GM12878 (cell line): ENCODE results near the gene PGLYRP4. TPM values are rescaled to one million over a fixed set of nuclear protein-coding genes. Genes with fewer than 3 reads are reported as not detected.

Experiments used
- ATAC-seq: fragments of 200-7000 bp; cut with Tn5 transposase; 3 replicates; pipeline ENCODE4 v1.9.1; 2020; ENCODE audit warnings: mild to moderate bottlenecking, moderate library complexity
- BruUV-seq: library from RNA; stranded (reverse); fragments of 400-500 nt; replicated peaks from 2 replicates; lab custom pipeline; 2021; lab: Mats Ljungman, UMichigan
- CTCF ChIA-PET: fragments of 300-600 bp; sonication (Branson Sonifier 250); formaldehyde crosslinking; extraction: SDS; loops from one replicate; lab custom pipeline; 2021; ENCODE audit warnings: inconsistent platforms; lab: Yijun Ruan, JAX
- POLR2A ChIA-PET: fragments of 350-600 bp; formaldehyde crosslinking; extraction: SDS; loops from one replicate; lab custom pipeline; 2021; ENCODE audit warnings: inconsistent platforms; lab: Charles Lee
- RAD21 ChIA-PET: fragments of 300-600 bp; sonication (Branson Sonifier 250); formaldehyde crosslinking; loops from one replicate; lab custom pipeline; 2023; ENCODE audit warnings: antibody characterized with exemption; ENCODE audit not compliant: unreplicated experiment; lab: Charles Lee
- SMC1A ChIA-PET: fragments of 300-600 bp; sonication (Branson Sonifier 250); formaldehyde crosslinking; loops from one replicate; lab custom pipeline; 2023; ENCODE audit not compliant: unreplicated experiment, uncharacterized antibody; lab: Charles Lee
- DNase-seq: peaks from one replicate; pipeline ENCODE4 v3.0.0-alpha.2; 2011; ENCODE audit warnings: low read depth, low spot score
- FAIRE-seq: peaks from 3 replicates; lab custom pipeline; 2011; peaks lifted over from hg19 to GRCh38; lab: Jason Lieb, UNC
- H2AFZ ChIP-seq: 2 replicates; pipeline ENCODE4 v1.6.0; 2011; ENCODE audit warnings: low read depth, low read length, control low read depth; ENCODE audit not compliant: control insufficient read depth
- H3K27ac ChIP-seq: 2 replicates; pipeline ENCODE4 v1.5.1; 2011; ENCODE audit warnings: control low read depth; ENCODE audit not compliant: control insufficient read depth, insufficient read depth
- H3K27me3 ChIP-seq, 2 experiments: replicated peaks in 1 of 2; 2 replicates each; pipeline versions ENCODE4 v1.6.0 to v1.6.1; 2011; ENCODE audit warnings: low read length in 1 of 2; ENCODE audit not compliant: control insufficient read depth in 2 of 2, insufficient read depth in 2 of 2
- H3K36me3 ChIP-seq, 2 experiments: 2 replicates each; pipeline ENCODE4 v1.5.1; 2011; ENCODE audit warnings: low read length in 1 of 2; ENCODE audit not compliant: control insufficient read depth in 2 of 2, insufficient read depth in 2 of 2
- H3K4me1 ChIP-seq: 2 replicates; pipeline ENCODE4 v1.6.1; 2011; ENCODE audit warnings: mild to moderate bottlenecking, low read length, moderate library complexity, mixed read lengths; ENCODE audit not compliant: control insufficient read depth, insufficient read depth
- H3K4me2 ChIP-seq: 2 replicates; pipeline ENCODE4 v1.6.0; 2011; ENCODE audit warnings: control low read depth; ENCODE audit not compliant: control insufficient read depth, insufficient read depth
- H3K4me3 ChIP-seq: fragments of 200-600 bp; sonication (generic); 2 replicates; pipeline ENCODE4 v1.5.1; 2016
- H3K79me2 ChIP-seq: 2 replicates; pipeline ENCODE4 v1.6.0; 2011; ENCODE audit warnings: low read length; ENCODE audit not compliant: control insufficient read depth, insufficient read depth
- H3K9ac ChIP-seq: 2 replicates; pipeline ENCODE4 v1.8.0; 2011; ENCODE audit warnings: low read length, control low read depth, mixed read lengths; ENCODE audit not compliant: control insufficient read depth, insufficient read depth
- H3K9me3 ChIP-seq: replicated peaks from 3 replicates; pipeline ENCODE4 v1.5.1; 2011; ENCODE audit warnings: mild to moderate bottlenecking, low read length; ENCODE audit not compliant: control insufficient read depth, insufficient read depth
- H4K20me1 ChIP-seq: 2 replicates; pipeline ENCODE4 v1.6.0; 2011; ENCODE audit not compliant: control insufficient read depth, insufficient read depth
- ATF7 ChIP-seq: fragments of 450-650 bp; IDR thresholded peaks from 2 replicates; pipeline ENCODE4 v1.6.1; 2016; ENCODE audit warnings: low read depth, mild to moderate bottlenecking
- BHLHE40 ChIP-seq, 2 experiments: fragments of 450-650 bp in 1 of 2; IDR thresholded peaks; 2 replicates each; pipeline ENCODE4 v1.6.1; 2011 to 2017; ENCODE audit warnings: low read depth in 2 of 2, borderline replicate concordance in 1 of 2, improper control_type of control experiment in 1 of 2, low read length in 1 of 2, mild to moderate bottlenecking in 1 of 2
- CBX3 ChIP-seq: fragments of 200-600 bp; sonication (generic); IDR thresholded peaks from 2 replicates; pipeline ENCODE4 v1.6.1; 2016; ENCODE audit warnings: low read depth, borderline replicate concordance
- CUX1 ChIP-seq: IDR thresholded peaks from 2 replicates; pipeline ENCODE4 v1.6.1; 2012; ENCODE audit warnings: improper control_type of control experiment, low read depth, low read length; ENCODE audit not compliant: insufficient replicate concordance
- FOXK2 ChIP-seq: fragments of 450-650 bp; IDR thresholded peaks from 2 replicates; pipeline ENCODE4 v1.6.1; 2017; ENCODE audit warnings: mild to moderate bottlenecking, moderate library complexity
- GABPA ChIP-seq: IDR thresholded peaks from 2 replicates; pipeline ENCODE4 v1.6.1; 2014; ENCODE audit warnings: antibody characterized with exemption, low read depth, mild to moderate bottlenecking, inconsistent platforms
- HCFC1 ChIP-seq: fragments of 150-350 bp; IDR thresholded peaks from 2 replicates; pipeline ENCODE4 v1.6.1; 2014; ENCODE audit warnings: low read length
- MLLT1 ChIP-seq: fragments of 450-650 bp; IDR thresholded peaks from 2 replicates; pipeline ENCODE4 v1.6.1; 2016; ENCODE audit warnings: mild to moderate bottlenecking
- RB1 ChIP-seq: fragments of 450-650 bp; formaldehyde crosslinking; IDR thresholded peaks from 2 replicates; pipeline ENCODE4 v1.6.1; 2017; ENCODE audit warnings: mild to moderate bottlenecking, borderline replicate concordance
- SMAD5 ChIP-seq: IDR thresholded peaks from 2 replicates; pipeline ENCODE4 v1.6.1; 2016; ENCODE audit warnings: antibody characterized with exemption, low read depth
- SPI1 ChIP-seq: IDR thresholded peaks from 2 replicates; pipeline ENCODE4 v1.6.1; 2011; ENCODE audit warnings: low read depth, mild to moderate bottlenecking, low read length, moderate library complexity, borderline replicate concordance; ENCODE audit not compliant: insufficient read depth
- ZNF24 ChIP-seq: fragments of 450-650 bp; IDR thresholded peaks from 2 replicates; pipeline ENCODE4 v1.6.1; 2017; ENCODE audit warnings: antibody characterized with exemption, mild to moderate bottlenecking
- ZSCAN29 ChIP-seq: fragments of 450-650 bp; IDR thresholded peaks from 2 replicates; pipeline ENCODE4 v1.6.1; 2017; ENCODE audit warnings: mild to moderate bottlenecking, moderate library complexity
- WGBS: methylation state at CpG from one replicate; pipeline ENCODE4 v1.1.6; 2016; ENCODE audit warnings: low lambda C conversion rate; ENCODE audit not compliant: insufficient replicate concordance, insufficient coverage; ENCODE audit errors: missing lambda C conversion rate; 5-methylcytosine and 5-hydroxymethylcytosine counted together
- in situ Hi-C: fragments of 300-500 bp; cut with MboI; formaldehyde crosslinking; loops from 9 replicates; pipeline ENCODE4 v1.14.3; 2018; ENCODE audit warnings: mixed read lengths
- intact Hi-C: fragments of 100-400 bp; cut with micrococcal nuclease; formaldehyde crosslinking; loops from one replicate; pipeline ENCODE4 v1.14.2; 2022; ENCODE audit not compliant: unreplicated experiment
- polyA plus RNA-seq, 11 experiments: library from polyadenylated mRNA; depleted of rRNA in 4 of 11; unstranded in 6 of 11; stranded (reverse) in 5 of 11; fragments of >200 nt; fragmentation: Nextera tagmentation in 4 of 11; fragmentation: Illumina TruSeq in 1 of 11; extraction: Ambion mirVana in 4 of 11; extraction: Trizol in 1 of 11; gene quantifications; 1 replicate in 1 of 11; 2 replicates in 10 of 11; pipeline versions ENCODE4 v1.2.1 to v1.2.3, GENCODE V29; 2011 to 2016; ENCODE audit warnings: inconsistent platforms in 2 of 11, missing spikeins in 2 of 11, low read depth in 1 of 11
- total RNA-seq, 4 experiments: library from RNA; depleted of rRNA in 3 of 4; stranded (reverse); fragments of >200 nt in 3 of 4; fragmentation: Illumina TruSeq in 1 of 4; extraction: Trizol in 1 of 4; gene quantifications; 2 replicates each; pipeline versions ENCODE4 v1.2.1 to v1.2.3, GENCODE V29; 2013 to 2021
- TF ChIP-seq, protein P1 (sequence below): fragments of 150-350 bp; IDR thresholded peaks from 2 replicates; pipeline ENCODE4 v1.6.1; 2016; ENCODE audit warnings: low read depth, low read length

Gene PGLYRP4
- total and polyA plus RNA-seq, 10 of the 15 experiments (the other 5 are each of a cell fraction or from before 2014, with no cell fraction given) = 0.22 to 3.0 (median 0.44) TPM

DNA sequence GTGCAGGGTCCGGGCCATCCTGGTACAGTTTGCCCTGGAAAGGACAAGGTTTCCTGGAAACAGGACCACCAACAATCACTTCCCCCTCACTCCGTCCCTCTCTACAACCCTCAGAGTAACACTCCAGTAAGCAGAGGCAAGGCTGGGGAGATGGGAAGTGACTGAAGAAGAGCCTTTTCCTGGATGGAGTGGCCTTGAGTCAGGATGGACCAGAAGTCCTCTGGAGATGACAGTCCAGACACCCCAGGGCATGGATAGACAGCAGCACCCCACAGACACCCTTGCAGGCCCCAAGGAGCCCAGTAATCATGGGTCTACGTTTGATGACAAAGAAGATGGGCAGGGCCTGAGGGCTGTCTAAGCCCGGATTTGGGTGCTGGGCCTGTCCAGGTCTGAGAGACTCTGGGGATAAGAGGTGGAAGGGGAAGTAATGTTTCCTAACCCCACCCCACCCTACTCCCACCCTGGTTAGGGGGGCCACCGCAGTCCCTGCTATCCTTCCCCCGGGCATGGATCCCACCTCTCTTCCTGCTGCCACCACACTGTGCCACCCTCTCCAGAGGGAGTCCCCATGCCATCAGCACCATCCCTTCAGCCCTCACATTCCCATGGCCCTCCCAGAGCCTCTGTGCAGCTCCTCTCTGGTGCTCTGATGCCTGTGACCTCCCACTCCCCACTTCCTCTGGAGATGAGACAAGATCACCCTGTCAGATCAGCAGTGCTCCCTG is 49.4 kb upstream of the PGLYRP4 start:
- Histone ChIP-seq H3K36me3 (no peaks in the 10 kb centered on the region), H3K9me3 (no peaks in the 10 kb centered on the region), H3K4me2 (no peak overlapping the region), H2AFZ (no peak overlapping the region), H3K4me3 (no peak overlapping the region), H3K27ac (no peak overlapping the region), H3K9ac (no peak overlapping the region), H4K20me1 (no peaks in the 10 kb centered on the region), H3K79me2 (no peaks in the 10 kb centered on the region), H3K27me3 (peaks cover 0 to 6% of the 10 kb centered on the region in 2 experiments; a peak in 2 of 4 replicates), H3K4me1 (no peaks in the 10 kb centered on the region)
- no peak for FAIRE-seq
- 22% methylated on average over 6 of the region's 6 CpGs for WGBS
- in situ Hi-C loops (no loop called here), intact Hi-C loops (no loop called here)
- no TSS peak for BruUV-seq
- ChIA-PET POLR2A (no interaction called here), CTCF (no interaction called here), SMC1A (no interaction called here), RAD21 (no interaction called here)
- no peak for ATAC-seq
- no peak for DNase-seq
- TF ChIP-seq HCFC1 (no peak), CBX3 (no peak), RB1 (no peak), ZNF24 (no peak), ZSCAN29 (no peak), FOXK2 (no peak), CUX1 (no peak), ATF7 (no peak), MLLT1 (no peak), SMAD5 (no peak), SPI1 (no peak), BHLHE40 (IDR thresholded peaks at IDR 0.05; ENCODE audit: borderline replicate concordance in 1 of 2, low read depth in 2 of 2, low read length in 1 of 2) (no peak), GABPA (no peak)
- TF ChIP-seq, protein P1, sequence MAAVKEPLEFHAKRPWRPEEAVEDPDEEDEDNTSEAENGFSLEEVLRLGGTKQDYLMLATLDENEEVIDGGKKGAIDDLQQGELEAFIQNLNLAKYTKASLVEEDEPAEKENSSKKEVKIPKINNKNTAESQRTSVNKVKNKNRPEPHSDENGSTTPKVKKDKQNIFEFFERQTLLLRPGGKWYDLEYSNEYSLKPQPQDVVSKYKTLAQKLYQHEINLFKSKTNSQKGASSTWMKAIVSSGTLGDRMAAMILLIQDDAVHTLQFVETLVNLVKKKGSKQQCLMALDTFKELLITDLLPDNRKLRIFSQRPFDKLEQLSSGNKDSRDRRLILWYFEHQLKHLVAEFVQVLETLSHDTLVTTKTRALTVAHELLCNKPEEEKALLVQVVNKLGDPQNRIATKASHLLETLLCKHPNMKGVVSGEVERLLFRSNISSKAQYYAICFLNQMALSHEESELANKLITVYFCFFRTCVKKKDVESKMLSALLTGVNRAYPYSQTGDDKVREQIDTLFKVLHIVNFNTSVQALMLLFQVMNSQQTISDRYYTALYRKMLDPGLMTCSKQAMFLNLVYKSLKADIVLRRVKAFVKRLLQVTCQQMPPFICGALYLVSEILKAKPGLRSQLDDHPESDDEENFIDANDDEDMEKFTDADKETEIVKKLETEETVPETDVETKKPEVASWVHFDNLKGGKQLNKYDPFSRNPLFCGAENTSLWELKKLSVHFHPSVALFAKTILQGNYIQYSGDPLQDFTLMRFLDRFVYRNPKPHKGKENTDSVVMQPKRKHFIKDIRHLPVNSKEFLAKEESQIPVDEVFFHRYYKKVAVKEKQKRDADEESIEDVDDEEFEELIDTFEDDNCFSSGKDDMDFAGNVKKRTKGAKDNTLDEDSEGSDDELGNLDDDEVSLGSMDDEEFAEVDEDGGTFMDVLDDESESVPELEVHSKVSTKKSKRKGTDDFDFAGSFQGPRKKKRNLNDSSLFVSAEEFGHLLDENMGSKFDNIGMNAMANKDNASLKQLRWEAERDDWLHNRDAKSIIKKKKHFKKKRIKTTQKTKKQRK = no peak
